Stimulated activated CD4-positive, alpha-beta T cell treated with anti-CD3 and anti-CD28 coated beads, Interleukin-4, amount 100 ng/mL, for 1 hour (primary cell): ENCODE measurements around the gene ATP8B1.

Experiments
- DNase-seq: peaks from one replicate; pipeline ENCODE4 v3.0.0-alpha.2; 2020

ATP8B1 gene

GRCh38 chr18:57816208-57816954 lies 13.3 kb upstream of the ATP8B1 start:
- DNase-seq, result no peak

GRCh38 chr18:57814555-57814954 lies 11.4 kb upstream of the ATP8B1 start:
- no peak for DNase-seq

GRCh38 chr18:57813245-57813644 lies 10.1 kb upstream of the ATP8B1 start:
- DNase-seq, result no peak

GRCh38 chr18:57812126-57812477 lies 9.0 kb upstream of the ATP8B1 start:
- no peak for DNase-seq

GRCh38 chr18:57811477-57812125 lies 8.5 kb upstream of the ATP8B1 start:
- DNase-seq, result no peak

GRCh38 chr18:57809190-57809589 lies 6.1 kb upstream of the ATP8B1 start:
- no peak for DNase-seq

- DNase-seq, result no peak
Measured at GRCh38 chr18:57807336-57808117, 4.4 kb upstream of the ATP8B1 start.

- no peak for DNase-seq
Measured at GRCh38 chr18:57806978-57807285, 3.8 kb upstream of the ATP8B1 start.

- no peak for DNase-seq
Measured at GRCh38 chr18:57806201-57806977, 3.3 kb upstream of the ATP8B1 start.

- DNase-seq, result no peak
Measured at GRCh38 chr18:57805117-57805516, 2.0 kb upstream of the ATP8B1 start.

GRCh38 chr18:57804557-57804956 lies 1.4 kb upstream of the ATP8B1 start:
- DNase-seq, result no peak

- DNase-seq, result no peak
Measured at GRCh38 chr18:57802213-57803102, 657 bp downstream of the ATP8B1 start.

- DNase-seq, result no peak
Measured at GRCh38 chr18:57801761-57802212, 1.3 kb downstream of the ATP8B1 start.

GRCh38 chr18:57801325-57801724 lies 1.8 kb downstream of the ATP8B1 start:
- no peak for DNase-seq

- no peak for DNase-seq
Measured at GRCh38 chr18:57798713-57799373, 4.3 kb downstream of the ATP8B1 start.

GRCh38 chr18:57797209-57797651 lies 5.9 kb downstream of the ATP8B1 start:
- no peak for DNase-seq

- no peak for DNase-seq
Measured at GRCh38 chr18:57794951-57795728, 8.0 kb downstream of the ATP8B1 start.

GRCh38 chr18:57793302-57793986 lies 9.7 kb downstream of the ATP8B1 start:
- DNase-seq, result no peak

- no peak for DNase-seq
Measured at GRCh38 chr18:57792631-57793301, 10.3 kb downstream of the ATP8B1 start.
